ENCODE measurements around the gene RNASE1. TPM values are rescaled to one million over a fixed set of nuclear protein-coding genes. Genes with fewer than 3 reads are reported as not detected.

Gene RNASE1
- total and polyA plus RNA-seq, 4 experiments from 2014 or later = 4.9 to 5.3 TPM; not detected in 2

GRCh38 chr14:20751963-20752562 lies 50.6 kb downstream of the RNASE1 start:
- Histone ChIP-seq H3K27me3 (ENCODE audit: insufficient read depth, low read length) (no peaks in the 10 kb centered on the region), H3K36me3 (ENCODE audit: insufficient read depth, low read length) (no peaks in the 10 kb centered on the region), H3K9me3 (ENCODE audit: control insufficient read depth in 1 of 2, low read length in 2 of 2) (peaks cover 0 to 4% of the 10 kb centered on the region in 2 donors), H3K4me1 (ENCODE audit: insufficient read depth, low read length) (no peaks in the 10 kb centered on the region), H3K27ac (ENCODE audit: low read depth, low read length) (no peak overlapping the region), H3K4me3 (ENCODE audit: low read length in 2 of 2) (no peak overlapping the region)
- POLR2A ChIA-PET (ENCODE audit: partially characterized antibody) = no interaction called here
- Mint-ChIP-seq H3K27me3 (peaks cover 12 to 13% of the 10 kb centered on the region in 2 donors), H3K4me3 (no peak overlapping the region), H3K9me3 (peaks cover 0 to 24% (median 15%) of the 10 kb centered on the region in 8 donors), H3K4me1 (no peaks in the 10 kb centered on the region), H3K36me3 (no peaks in the 10 kb centered on the region), H3K27ac (no peak overlapping the region)
- intact Hi-C loops (cut with micrococcal nuclease) = no loop called here
- no peak for DNase-seq
- CTCF ChIA-PET (ENCODE audit: partially characterized antibody) = no interaction called here

Other genes with a start within 250 kb of the RNASE1 start
- not detected for gene RNASE9, start 241.8 kb downstream of the RNASE1 start, total RNA-seq
- not detected for gene RNASE9, start 241.8 kb downstream of the RNASE1 start, polyA plus RNA-seq
- gene RNASE11, start 214.8 kb downstream of the RNASE1 start, total RNA-seq = not detected
- not detected for gene RNASE11, start 214.8 kb downstream of the RNASE1 start, polyA plus RNA-seq
- gene RNASE12, start 211.5 kb downstream of the RNASE1 start, total RNA-seq = not detected
- gene RNASE12, start 211.5 kb downstream of the RNASE1 start, polyA plus RNA-seq = not detected
- gene OR6S1, start 161.2 kb downstream of the RNASE1 start, total RNA-seq = not detected
- gene OR6S1, start 161.2 kb downstream of the RNASE1 start, polyA plus RNA-seq = not detected
- 1 to 10 TPM; 2.1 to 2.6 TPM for gene RNASE4, start 118.3 kb downstream of the RNASE1 start, total RNA-seq
- gene RNASE4, start 118.3 kb downstream of the RNASE1 start, polyA plus RNA-seq = 1 to 10 TPM; 1.6 to 2.5 TPM
- gene ANG, start 114.1 kb downstream of the RNASE1 start, total RNA-seq = 1 to 10 TPM; 1.1 to 1.3 TPM
- gene ANG, start 114.1 kb downstream of the RNASE1 start, polyA plus RNA-seq = 1 to 10 TPM; 1.4 to 2.8 TPM
- not detected for gene EDDM3A, start 57.0 kb downstream of the RNASE1 start, total RNA-seq
- not detected for gene EDDM3A, start 57.0 kb downstream of the RNASE1 start, polyA plus RNA-seq
- gene EDDM3B, start 34.4 kb downstream of the RNASE1 start, total RNA-seq = not detected
- not detected for gene EDDM3B, start 34.4 kb downstream of the RNASE1 start, polyA plus RNA-seq
- gene RNASE6, start 21.6 kb downstream of the RNASE1 start, total RNA-seq = 1 to 10 TPM; 4.5 to 4.8 TPM
- gene RNASE6, start 21.6 kb downstream of the RNASE1 start, polyA plus RNA-seq = 10 to 100 TPM; 11.8 to 15.8 TPM
- gene RNASE3, start 88.5 kb upstream of the RNASE1 start, total RNA-seq = not detected
- not detected for gene RNASE3, start 88.5 kb upstream of the RNASE1 start, polyA plus RNA-seq
- gene RNASE2, start 152.6 kb upstream of the RNASE1 start, total RNA-seq = not detected
- not detected for gene RNASE2, start 152.6 kb upstream of the RNASE1 start, polyA plus RNA-seq
- gene METTL17, start 187.1 kb upstream of the RNASE1 start, total RNA-seq = 100 to 1,000 TPM; 119 to 125 TPM
- gene METTL17, start 187.1 kb upstream of the RNASE1 start, polyA plus RNA-seq = 10 to 100 TPM; 36.9 to 42.0 TPM
- gene SLC39A2, start 196.4 kb upstream of the RNASE1 start, total RNA-seq = under 1 TPM in 1 of 2 experiments, not detected in 1; 0.67 TPM
- not detected for gene SLC39A2, start 196.4 kb upstream of the RNASE1 start, polyA plus RNA-seq
- 10 to 100 TPM; 31.9 to 32.4 TPM for gene NDRG2, start 222.2 kb upstream of the RNASE1 start, total RNA-seq
- 10 to 100 TPM; 26.9 to 34.5 TPM for gene NDRG2, start 222.2 kb upstream of the RNASE1 start, polyA plus RNA-seq
- not detected for gene TPPP2, start 227.4 kb upstream of the RNASE1 start, total RNA-seq
- not detected for gene TPPP2, start 227.4 kb upstream of the RNASE1 start, polyA plus RNA-seq
- not detected for gene RNASE13, start 232.0 kb upstream of the RNASE1 start, total RNA-seq
- gene RNASE13, start 232.0 kb upstream of the RNASE1 start, polyA plus RNA-seq = not detected
- not detected for gene RNASE7, start 239.5 kb upstream of the RNASE1 start, total RNA-seq
- not detected for gene RNASE7, start 239.5 kb upstream of the RNASE1 start, polyA plus RNA-seq

Measured in CD4-positive, alpha-beta memory T cell (primary cell).